Loucy (cell line): Measurements from ENCODE around the gene TEAD4.

Source experiments
- H2AFZ ChIP-seq: fragments of 200-600 bp; sonication (generic); 2 replicates; pipeline ENCODE4 v1.6.0; 2016; ENCODE audit warnings: antibody characterized with exemption, mild to moderate bottlenecking, low read length, moderate library complexity
- H3F3A ChIP-seq: fragments of 200-600 bp; 2 replicates; pipeline ENCODE4 v1.6.0; 2016; ENCODE audit warnings: antibody characterized with exemption, low read depth, mild to moderate bottlenecking
- H3K27me3 ChIP-seq: fragments of 200-600 bp; sonication (generic); 2 replicates; pipeline ENCODE4 v1.6.1; 2014; ENCODE audit warnings: low read length, mild to moderate bottlenecking; ENCODE audit not compliant: insufficient read depth, poor library complexity, severe bottlenecking
- H3K36me3 ChIP-seq: fragments of 200-600 bp; sonication (generic); 2 replicates; pipeline ENCODE4 v1.6.1; 2016; ENCODE audit warnings: low read length; ENCODE audit not compliant: insufficient read depth
- H3K4me1 ChIP-seq: fragments of 200-600 bp; sonication (generic); 2 replicates; pipeline ENCODE4 v1.5.1; 2014; ENCODE audit warnings: low read length, mild to moderate bottlenecking; ENCODE audit not compliant: insufficient read depth, poor library complexity, severe bottlenecking
- H3K4me2 ChIP-seq: fragments of 200-600 bp; sonication (generic); 2 replicates; pipeline ENCODE4 v1.6.0; 2014; ENCODE audit warnings: antibody characterized with exemption, low read length, low read depth, mild to moderate bottlenecking; ENCODE audit not compliant: poor library complexity, severe bottlenecking
- H3K4me3 ChIP-seq: fragments of 200-600 bp; sonication (generic); 2 replicates; pipeline ENCODE4 v1.5.1; 2014; ENCODE audit warnings: low read length, mild to moderate bottlenecking, mixed read lengths; ENCODE audit not compliant: poor library complexity, severe bottlenecking
- H3K79me2 ChIP-seq: fragments of 200-600 bp; sonication (generic); 2 replicates; pipeline ENCODE4 v1.6.1; 2014; ENCODE audit warnings: low read length; ENCODE audit not compliant: insufficient read depth
- H3K9ac ChIP-seq: fragments of 200-600 bp; sonication (generic); 2 replicates; pipeline ENCODE4 v1.6.0; 2014; ENCODE audit warnings: mild to moderate bottlenecking, low read depth, low read length, moderate library complexity; ENCODE audit not compliant: poor library complexity, severe bottlenecking
- H3K9me2 ChIP-seq: fragments of 200-600 bp; sonication (generic); replicated peaks from 2 replicates; pipeline ENCODE4 v1.6.1; 2016; ENCODE audit warnings: low read depth, low read length, mixed read lengths
- H3K9me3 ChIP-seq: fragments of 200-600 bp; sonication (generic); 2 replicates; pipeline ENCODE4 v1.6.1; 2014; ENCODE audit warnings: mild to moderate bottlenecking, antibody characterized with exemption, low read length, low read depth; ENCODE audit not compliant: insufficient read depth
- H4K20me1 ChIP-seq: fragments of 200-600 bp; sonication (generic); 2 replicates; pipeline ENCODE4 v1.6.0; 2014; ENCODE audit warnings: antibody characterized with exemption, low read length, mild to moderate bottlenecking; ENCODE audit not compliant: insufficient read depth, poor library complexity, severe bottlenecking
- CTCF ChIP-seq: fragments of 200-600 bp; sonication (generic); conservative IDR thresholded peaks from 2 replicates; pipeline ENCODE4 v1.5.1; 2014; ENCODE audit warnings: mild to moderate bottlenecking, antibody characterized with exemption, low read length
- EZH2phosphoT487 ChIP-seq: fragments of 200-600 bp; IDR thresholded peaks from 2 replicates; pipeline ENCODE4 v1.6.1; 2018; ENCODE audit warnings: antibody characterized with exemption, mild to moderate bottlenecking, moderate library complexity, borderline replicate concordance

Gene TEAD4

DNA sequence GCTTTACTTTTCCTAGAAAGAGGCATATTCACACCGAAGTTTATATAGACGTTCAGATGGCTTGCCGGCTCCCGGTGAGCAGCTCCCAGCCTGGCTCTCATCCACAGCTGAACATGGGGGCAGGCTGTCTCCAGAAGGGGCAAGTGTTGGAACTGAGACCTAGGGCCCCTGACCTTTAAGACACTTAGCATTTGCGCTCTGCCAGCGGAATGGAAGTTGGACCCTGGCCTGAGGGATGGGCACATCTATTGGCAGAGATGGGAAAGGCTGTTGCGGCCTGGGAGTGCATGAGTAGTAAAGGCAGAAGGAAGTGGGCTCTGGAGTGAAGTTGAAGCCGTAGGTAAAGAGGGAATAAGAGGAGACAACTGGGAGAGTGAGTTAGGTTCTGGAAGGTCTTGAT, 63.8 kb downstream of the TEAD4 start:
- Histone ChIP-seq H3K27me3 (no peaks in the 10 kb centered on the region), H3K4me1 (no peaks in the 10 kb centered on the region)

DNA sequence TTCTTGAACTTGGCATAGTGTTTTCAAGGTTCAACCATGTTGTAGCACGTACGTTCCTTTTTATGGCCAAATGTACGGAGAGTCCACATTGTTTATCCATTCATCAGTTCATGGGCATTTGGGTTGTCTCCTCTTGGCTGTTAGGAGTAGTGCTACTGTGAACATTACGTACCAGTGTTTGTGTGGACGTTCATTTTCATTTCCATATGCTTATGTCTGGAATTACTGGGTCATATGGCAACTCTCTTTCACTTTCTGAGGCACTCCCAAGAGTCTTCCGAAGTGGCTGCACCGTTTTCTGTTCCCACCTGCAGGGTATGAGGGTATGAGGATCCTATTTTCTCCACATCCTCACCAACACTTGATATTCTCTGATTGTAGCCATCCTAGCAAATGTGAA, 68.9 kb downstream of the TEAD4 start:
- Histone ChIP-seq H3F3A (no peaks in the 10 kb centered on the region), H2AFZ (no peak overlapping the region), H3K4me1 (no peaks in the 10 kb centered on the region), H3K9me3 (no peaks in the 10 kb centered on the region), H3K79me2 (no peaks in the 10 kb centered on the region), H3K9ac (no peak overlapping the region), H3K27me3 (no peaks in the 10 kb centered on the region), H3K4me3 (no peak overlapping the region), H3K4me2 (no peak overlapping the region), H3K36me3 (no peaks in the 10 kb centered on the region), H3K9me2 (no peaks in the 10 kb centered on the region), H4K20me1 (no peaks in the 10 kb centered on the region)
- no peak for TF ChIP-seq EZH2phosphoT487
- no peak for TF ChIP-seq CTCF

More for the DNA sequence above, 63.8 kb downstream of the TEAD4 start:
- Histone ChIP-seq H3K4me2 (no peak overlapping the region), H3K79me2 (no peaks in the 10 kb centered on the region), H3F3A (no peaks in the 10 kb centered on the region), H3K9me3 (no peaks in the 10 kb centered on the region), H3K9me2 (no peaks in the 10 kb centered on the region), H3K36me3 (no peaks in the 10 kb centered on the region), H4K20me1 (no peaks in the 10 kb centered on the region), H2AFZ (no peak overlapping the region), H3K4me3 (no peak overlapping the region), H3K9ac (no peak overlapping the region)
- TF ChIP-seq CTCF (no peak), EZH2phosphoT487 (no peak)

DNA sequence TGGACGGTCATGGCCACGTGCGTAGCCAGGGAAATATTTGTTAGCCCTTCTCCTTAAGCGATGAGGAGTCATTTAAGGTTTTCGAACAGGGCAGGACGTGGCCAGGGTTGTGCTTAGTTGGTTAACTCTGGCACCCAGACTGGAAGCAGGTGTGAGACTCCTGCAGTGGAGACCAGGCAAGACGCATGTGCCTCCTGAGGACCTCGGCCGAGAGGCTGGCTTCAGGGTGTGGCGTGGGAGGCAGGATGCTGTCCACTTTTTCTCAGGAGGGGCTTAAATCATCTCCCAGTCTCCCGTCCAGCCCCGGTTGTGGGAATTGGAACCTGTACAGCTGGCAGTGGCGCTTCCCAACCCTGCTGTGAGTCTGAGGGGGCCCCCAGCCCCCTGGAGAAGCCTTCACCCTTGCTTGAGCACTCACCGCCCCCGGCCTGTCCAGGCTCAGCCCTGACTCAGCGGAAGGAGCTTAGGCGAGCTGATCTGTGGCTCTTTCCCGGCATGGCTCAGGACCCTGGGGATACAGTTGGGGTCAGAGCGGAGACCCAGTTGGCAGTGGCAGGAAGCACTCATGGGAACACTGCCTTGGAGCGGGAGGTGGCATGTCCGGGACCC, 71.7 kb downstream of the TEAD4 start:
- H3F3A ChIP-seq, result no peaks in the 10 kb centered on the region
- H3K79me2 ChIP-seq, result no peaks in the 10 kb centered on the region
- no peaks in the 10 kb centered on the region for H3K9me3 ChIP-seq
- no peaks in the 10 kb centered on the region for H3K4me1 ChIP-seq
- H3K36me3 ChIP-seq, result no peaks in the 10 kb centered on the region
- TF ChIP-seq CTCF, result no peak
- no peak overlapping the region for H3K9ac ChIP-seq
- H3K27me3 ChIP-seq, result no peaks in the 10 kb centered on the region
- H2AFZ ChIP-seq, result no peak overlapping the region
- H3K9me2 ChIP-seq, result no peaks in the 10 kb centered on the region
- H3K4me3 ChIP-seq, result no peak overlapping the region
- H3K4me2 ChIP-seq, result no peak overlapping the region
- no peaks in the 10 kb centered on the region for H4K20me1 ChIP-seq
